GM18951 (cell line): ENCODE data around the gene TTC9B.

Source experiments
- POLR2A ChIP-seq: IDR thresholded peaks from 4 replicates; pipeline ENCODE4 v1.6.1; 2011; ENCODE audit warnings: mild to moderate bottlenecking; ENCODE audit not compliant: insufficient read length, insufficient read depth; ENCODE audit errors: extremely low read depth
- in situ Hi-C: fragments of 300-500 bp; cut with MboI; formaldehyde crosslinking; loops from one replicate; pipeline ENCODE4 v1.12.0; 2022; ENCODE audit warnings: low sequenced_read_pairs, mixed read lengths, inconsistent platforms; ENCODE audit not compliant: unreplicated experiment

Gene TTC9B

DNA sequence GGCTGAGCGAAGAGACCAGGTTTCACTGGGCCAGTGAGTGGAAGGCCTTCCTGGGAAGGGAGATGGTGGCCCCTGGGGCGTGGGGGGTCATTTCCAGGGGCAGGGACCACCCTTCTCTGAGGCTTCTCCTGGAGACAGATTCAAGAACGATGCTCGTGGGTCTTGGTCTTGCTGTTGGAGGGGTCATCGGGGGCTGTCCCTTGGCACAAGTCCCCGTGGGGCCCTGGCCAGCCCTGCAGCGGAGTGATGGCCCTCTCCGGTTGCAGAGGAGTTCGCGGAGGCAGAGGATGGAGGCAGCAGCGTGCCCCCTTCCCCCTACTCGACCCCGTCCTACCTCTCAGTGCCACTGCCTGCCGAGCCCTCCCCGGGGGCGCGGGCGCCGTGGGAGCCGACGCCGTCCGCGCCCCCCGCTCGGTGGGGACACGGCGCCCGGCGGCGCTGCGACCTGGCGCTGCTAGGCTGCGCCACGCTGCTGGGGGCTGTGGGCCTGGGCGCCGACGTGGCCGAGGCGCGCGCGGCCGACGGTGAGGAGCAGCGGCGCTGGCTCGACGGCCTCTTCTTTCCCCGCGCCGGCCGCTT lies 4.8 kb downstream of the TTC9B start:
- in situ Hi-C loops = no loop called here
- no peak for TF ChIP-seq POLR2A

DNA sequence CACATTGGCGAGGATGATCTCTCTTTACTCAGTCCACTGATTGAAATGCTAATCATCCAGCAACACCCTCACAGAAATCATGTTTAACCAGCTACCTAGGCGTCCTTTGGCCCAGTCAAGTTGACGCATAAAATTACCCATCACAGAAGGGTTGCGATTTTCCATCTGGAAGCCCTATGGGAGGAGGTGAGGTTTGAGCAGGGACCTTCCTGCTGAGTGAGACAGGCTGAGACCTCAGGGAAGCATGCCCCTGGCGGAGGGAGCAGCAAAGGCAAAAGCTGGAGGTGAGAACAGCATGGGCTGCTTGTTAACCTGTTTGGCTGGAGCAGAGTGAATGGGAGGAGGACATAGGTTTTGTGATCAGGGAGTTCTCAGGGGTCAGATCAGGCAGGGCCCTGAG lies 7.3 kb downstream of the TTC9B start:
- in situ Hi-C loops = no loop called here
- TF ChIP-seq POLR2A = no peak

DNA sequence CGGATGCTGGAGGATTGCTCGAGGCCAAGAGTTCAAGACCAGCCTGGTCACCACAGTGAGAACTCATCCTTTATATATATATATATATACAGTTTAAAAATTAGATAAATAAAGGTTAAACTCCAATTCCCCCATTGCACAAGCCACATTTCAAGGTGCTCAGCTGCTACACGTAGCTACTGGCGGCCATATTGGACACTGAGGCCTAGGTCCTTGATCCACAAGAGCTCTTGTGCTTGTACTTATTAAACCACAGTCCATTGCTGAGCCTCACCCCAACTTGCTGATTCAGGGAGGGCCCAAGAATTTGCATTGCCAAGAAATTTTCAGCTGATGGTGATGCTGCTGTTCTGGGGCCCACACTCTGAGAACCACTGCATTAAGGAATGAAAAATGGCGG lies 9.6 kb downstream of the TTC9B start:
- in situ Hi-C loops = no loop called here
- TF ChIP-seq POLR2A = no peak

DNA sequence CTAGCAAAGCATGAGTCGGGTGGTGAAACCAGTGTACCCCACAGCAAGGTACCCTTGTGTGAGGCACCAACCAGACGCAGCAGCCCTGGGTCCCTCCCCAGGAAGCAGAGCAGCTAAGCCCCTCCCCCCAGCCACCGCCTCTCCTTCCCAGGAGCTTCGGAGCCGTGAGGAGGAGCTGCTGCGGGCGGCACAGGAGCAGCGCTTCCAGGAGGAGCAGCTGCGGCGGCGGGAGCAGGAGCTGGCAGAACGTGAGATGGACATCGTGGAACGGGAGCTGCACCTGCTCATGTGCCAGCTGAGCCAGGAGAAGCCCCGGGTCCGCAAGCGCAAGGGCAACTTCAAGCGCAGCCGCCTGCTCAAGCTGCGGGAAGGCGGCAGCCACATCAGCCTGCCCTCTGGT lies 12.4 kb downstream of the TTC9B start:
- in situ Hi-C loops = no loop called here
- TF ChIP-seq POLR2A = no peak

DNA sequence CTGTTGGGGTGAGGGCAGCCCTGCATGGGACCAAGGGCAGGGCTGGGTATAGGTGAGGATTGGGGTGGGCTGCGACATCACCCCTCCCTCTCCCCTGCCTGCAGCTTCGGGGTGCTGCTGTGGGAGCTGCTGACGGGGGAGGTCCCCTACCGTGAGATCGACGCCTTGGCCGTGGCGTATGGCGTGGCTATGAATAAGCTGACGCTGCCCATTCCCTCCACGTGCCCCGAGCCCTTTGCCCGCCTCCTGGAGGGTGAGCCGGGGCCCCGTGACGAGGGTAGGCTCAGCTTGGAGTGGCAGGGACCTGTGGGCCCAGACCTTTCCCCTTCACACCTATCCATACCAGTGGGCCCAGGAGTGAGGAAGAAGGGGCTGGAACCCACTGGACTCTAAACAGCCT lies 13.8 kb downstream of the TTC9B start:
- no peak for TF ChIP-seq POLR2A
- in situ Hi-C loops = no loop called here

DNA sequence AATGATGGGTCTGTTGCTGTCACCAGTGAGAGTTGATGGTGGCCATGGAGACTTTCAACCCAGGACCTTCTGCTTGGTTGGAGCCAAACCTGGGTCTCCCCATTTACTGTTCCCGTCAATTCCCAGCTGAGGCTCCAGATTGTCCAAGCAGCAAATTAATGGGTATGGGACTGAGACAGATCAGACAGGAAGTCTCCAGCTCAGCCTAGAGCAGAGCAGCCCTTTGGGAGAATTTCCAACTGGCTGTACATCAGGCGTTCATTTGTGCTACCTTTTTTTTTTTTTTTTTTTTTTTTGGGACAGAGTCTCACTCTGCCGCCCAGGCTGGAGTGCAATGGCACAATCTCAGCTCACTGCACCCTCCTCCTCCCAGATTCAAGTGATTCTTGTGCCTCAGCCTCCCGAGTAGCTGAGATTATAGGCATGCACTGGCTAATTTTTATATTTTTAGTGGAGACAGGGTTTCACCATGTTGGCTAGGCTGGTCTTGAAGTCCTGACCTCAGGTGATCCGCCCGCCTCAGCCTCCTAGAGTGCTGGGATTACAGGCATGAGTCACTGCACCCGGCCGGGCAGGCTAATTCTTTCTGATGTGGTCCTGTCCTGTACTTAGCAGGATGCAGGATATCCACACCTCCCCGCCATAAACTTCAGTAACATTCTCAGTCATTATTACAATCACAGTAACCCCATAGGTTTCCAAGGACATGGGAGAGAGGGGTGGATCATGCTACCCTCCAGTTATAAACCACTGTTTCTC lies 17.7 kb downstream of the TTC9B start:
- TF ChIP-seq POLR2A = no peak
- in situ Hi-C loops = no loop called here

DNA sequence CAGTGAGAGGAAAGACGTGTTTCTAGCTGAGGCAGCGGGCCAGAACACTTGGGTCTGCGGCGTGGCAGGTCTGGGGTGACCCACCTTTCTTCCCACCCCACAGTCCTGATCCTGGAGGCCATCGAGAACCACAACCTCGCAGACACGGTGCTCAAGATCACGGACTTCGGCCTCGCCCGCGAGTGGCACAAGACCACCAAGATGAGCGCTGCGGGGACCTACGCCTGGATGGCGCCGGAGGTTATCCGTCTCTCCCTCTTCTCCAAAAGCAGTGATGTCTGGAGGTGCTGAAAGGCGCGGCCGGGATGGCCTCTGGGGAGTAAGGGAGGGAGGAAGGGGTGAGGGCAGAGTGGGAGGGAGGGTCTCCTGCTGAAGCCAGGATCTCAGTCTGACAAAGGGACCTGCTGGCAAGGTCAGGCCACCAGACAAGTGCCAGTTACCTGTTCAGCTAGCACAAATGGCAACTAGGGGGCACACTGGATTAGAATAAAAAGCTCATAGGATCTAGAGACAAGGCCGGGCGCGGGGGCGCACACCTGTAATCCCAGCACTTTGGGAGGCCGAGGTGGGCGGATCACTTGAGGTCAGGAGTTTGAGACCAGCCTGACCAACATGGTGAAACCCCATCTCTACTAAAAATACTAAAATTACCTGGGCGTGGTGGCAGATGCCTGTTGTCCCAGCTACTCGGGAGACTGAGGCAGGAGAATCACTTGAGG lies 19.8 kb downstream of the TTC9B start:
- in situ Hi-C loops = no loop called here
- TF ChIP-seq POLR2A = no peak

DNA sequence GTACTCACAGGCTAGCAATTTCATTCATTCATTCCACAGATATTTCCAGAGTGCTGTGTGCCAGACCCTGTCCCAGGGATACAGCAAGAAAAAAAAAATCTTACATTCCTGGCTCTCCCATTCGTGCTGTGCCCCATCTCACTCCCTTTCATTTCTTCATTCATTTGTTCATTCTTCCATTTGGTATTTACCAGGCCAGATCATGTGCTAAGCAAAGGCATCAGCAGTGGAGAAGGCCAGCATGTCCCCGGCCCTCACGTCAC lies 24.7 kb downstream of the TTC9B start:
- TF ChIP-seq POLR2A = no peak
- in situ Hi-C loops = no loop called here

DNA sequence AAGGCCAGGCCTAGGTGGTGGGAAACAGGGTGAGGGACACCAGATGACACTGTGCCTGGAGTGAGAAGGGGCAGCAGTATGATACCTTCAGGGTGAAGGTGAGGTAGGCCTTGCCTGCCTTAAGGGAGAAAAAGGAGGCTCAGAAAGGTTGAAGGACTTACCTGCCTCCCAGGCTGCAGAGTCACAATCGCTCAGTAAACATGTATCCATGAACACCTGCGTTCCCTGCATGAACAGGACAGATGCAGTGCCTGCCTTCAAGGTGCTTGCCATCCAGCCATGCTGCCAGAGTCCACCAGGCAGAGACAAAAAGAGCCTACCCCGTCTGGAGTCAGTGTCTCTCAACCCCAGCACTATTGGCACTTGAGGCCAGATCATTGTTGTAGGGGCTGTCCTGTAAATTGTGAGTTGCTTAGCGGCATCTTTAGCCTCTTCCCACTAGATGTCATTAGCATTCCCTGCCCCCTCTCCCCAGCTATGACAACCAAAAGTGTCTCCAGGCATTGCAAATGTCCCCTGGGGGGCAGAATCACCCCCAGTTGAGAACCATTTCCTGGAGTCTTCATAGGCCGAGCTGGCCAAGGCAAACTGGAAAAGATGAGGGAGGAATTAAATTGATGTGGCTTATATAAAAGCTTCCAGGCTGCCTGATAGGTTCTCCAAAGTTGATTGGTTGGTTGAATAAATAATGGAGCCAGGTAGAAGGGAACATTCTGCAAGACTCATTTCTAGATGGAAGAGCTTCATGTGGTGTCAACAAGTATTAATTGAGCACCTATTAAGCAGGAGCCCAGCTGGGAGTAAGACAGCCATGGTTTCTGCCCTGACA lies 25.2 kb downstream of the TTC9B start:
- TF ChIP-seq POLR2A = no peak
- in situ Hi-C loops = no loop called here

DNA sequence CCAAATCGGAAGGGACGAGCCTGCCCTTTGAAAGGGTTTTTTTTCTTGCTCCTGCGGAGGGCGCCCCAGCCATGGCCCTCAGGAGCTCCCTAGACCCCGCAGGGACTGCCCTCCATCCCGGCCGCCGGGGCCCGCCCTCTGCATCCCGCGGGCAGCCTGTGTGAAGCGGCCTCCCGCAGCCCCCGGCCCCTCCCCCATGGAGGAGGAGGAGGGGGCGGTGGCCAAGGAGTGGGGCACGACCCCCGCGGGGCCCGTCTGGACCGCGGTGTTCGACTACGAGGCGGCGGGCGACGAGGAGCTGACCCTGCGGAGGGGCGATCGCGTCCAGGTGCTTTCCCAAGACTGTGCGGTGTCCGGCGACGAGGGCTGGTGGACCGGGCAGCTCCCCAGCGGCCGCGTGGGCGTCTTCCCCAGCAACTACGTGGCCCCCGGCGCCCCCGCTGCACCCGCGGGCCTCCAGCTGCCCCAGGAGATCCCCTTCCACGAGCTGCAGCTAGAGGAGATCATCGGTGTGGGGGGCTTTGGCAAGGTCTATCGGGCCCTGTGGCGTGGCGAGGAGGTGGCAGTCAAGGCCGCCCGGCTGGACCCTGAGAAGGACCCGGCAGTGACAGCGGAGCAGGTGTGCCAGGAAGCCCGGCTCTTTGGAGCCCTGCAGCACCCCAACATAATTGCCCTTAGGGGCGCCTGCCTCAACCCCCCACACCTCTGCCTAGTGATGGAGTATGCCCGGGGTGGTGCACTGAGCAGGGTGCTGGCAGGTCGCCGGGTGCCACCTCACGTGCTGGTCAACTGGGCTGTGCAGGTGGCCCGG lies 26.1 kb downstream of the TTC9B start:
- no peak for TF ChIP-seq POLR2A
- in situ Hi-C loops = no loop called here

DNA sequence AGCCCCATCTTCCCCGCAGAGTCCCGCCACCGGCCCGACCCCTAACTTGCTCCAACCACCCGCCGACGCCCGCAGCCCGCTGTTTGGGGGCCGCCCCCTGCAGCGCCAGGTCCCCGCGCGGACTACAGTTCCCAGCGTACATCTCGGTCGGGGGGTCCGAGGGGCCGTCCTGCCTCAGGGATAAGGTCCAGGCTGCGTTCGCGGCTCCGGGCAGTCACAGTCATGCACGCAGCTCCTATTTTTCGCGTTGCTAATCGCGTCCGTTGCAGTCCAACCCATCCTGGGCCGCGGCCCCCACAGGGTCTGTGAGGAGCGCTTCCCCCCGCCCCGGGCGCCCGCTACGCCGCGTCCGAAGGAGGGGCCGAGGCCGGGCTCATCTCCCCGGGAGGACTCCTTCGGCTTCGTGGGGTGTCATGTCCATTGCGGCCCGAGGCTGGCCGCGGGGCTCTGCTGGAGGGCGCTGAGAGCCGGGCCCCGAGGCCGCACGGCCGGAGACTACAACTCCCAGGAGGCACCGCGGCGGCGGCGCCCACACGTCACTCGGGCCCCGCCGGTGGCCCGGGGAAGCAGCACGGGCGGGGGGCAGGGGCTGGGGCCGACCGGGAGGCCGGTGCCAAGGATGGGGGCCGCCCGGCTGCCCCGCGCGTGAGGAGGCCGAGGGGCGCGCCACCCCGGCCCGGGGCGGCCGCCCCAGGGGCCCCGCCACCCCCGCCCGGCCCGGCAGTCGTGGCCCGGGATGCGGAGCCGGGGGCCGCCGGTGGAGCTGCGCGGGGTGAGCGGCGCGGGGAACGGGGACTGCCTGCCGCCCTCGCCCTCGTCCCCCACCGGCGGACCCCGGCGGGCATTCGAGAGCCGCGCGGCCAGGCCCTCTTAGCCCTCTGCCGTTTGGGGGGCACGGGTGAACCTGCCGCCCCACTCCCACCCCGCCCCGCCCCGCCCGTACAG lies 27.0 kb downstream of the TTC9B start, which contains the start of gene MAP3K10:
TSS of gene MAP3K10 (plus strand) at position 536 of the 945 bp plus-strand sequence. CDS start 606 bp downstream, outside the sequence.
- TF ChIP-seq POLR2A = peak; percentile 44

More for the DNA sequence above, 27.0 kb downstream of the TTC9B start, which contains the start of gene MAP3K10:
- in situ Hi-C loops = no loop called here
